GM12892 (cell line): ENCODE measurements around the gene EFCAB11.

Experiments
- POLR2A ChIP-seq: IDR thresholded peaks from 2 replicates; pipeline ENCODE4 v1.6.1; 2011; ENCODE audit warnings: low read depth, low read length, control low read depth
- POLR2AphosphoS5 ChIP-seq: IDR thresholded peaks from 2 replicates; pipeline ENCODE4 v1.6.1; 2011; ENCODE audit warnings: low read depth, low read length, control low read depth

GRCh38 chr14:89955022-89955744 lies 653 bp upstream of the EFCAB11 start:
- TF ChIP-seq POLR2AphosphoS5 (no peak), POLR2A (no peak)
